Measurements from ENCODE around the gene AEN. TPM values are rescaled to one million over a fixed set of nuclear protein-coding genes. Genes with fewer than 3 reads are reported as not detected.

AEN gene
- total RNA-seq, 1 donor from 2014 or later, result 18.1 TPM

DNA sequence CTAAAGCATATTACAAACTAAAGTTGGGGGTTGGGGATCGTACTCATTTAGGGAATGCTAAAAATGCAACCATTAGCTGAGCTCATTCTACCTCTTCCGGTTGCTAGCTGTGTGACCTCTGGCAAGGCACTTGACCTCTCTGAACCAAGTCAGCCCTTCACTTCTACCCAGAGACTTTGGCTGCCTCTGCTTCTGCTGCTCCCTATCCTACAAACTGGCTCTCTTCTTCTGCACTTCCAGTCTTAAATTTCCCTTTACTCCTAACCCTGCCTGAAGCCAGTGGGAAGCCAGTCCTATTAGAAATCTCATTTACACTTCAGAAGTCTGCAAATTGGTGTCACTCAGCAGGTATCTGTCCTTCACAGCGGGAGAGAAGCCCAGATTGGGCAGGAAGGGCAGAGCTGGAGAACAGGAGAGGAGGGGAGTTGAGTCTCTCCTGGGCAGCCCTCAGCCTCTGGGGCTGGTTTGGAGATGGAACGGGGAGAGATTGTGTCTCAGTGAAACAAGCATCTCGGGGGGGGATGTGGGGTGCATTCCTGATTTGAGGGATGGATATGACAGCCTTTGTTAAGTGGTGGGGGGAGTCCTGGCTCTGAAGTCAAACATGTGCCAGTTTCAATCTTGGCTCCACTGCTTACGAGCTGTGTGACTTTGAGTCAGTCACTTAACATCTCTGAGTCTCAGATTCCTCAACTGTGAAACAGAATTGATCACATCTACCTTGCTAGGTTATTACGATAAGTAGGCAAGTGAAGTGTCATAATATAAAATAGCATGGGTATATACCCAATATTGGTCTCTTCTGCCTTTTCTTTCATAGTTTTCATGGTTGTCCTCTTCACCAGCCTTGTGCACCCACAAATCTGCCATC, 7.8 kb upstream of the AEN start:
- no peak for DNase-seq (ENCODE audit: low spot score)

GRCh38 chr15:88615303-88616107, 5.6 kb upstream of the AEN start:
- no peak for DNase-seq (ENCODE audit: low spot score)

DNA sequence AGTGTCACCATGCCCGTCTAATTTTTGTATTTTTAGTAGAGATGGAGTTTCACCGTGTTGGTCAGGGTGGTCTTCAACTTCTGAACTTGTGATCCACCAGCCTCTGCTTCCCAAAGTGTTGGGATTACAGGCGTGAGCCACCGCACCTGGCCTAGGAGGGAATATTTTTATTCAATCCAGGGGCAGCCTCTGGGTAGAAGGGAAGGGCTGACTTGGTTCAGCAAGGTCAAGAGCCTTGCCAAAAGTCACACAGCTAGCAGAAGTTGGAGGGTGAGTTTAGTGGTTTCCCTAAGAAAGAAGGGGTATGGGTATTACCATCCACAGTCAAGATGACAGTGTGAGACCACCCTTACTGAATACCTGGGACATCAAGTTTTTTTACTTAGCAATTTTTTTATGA, 4.9 kb upstream of the AEN start:
- no peak for DNase-seq (ENCODE audit: low spot score)

- no peak for DNase-seq (ENCODE audit: low spot score)
Observed at GRCh38 chr15:88617031-88617722, 4.0 kb upstream of the AEN start.

GRCh38 chr15:88617790-88618189, 3.4 kb upstream of the AEN start:
- DNase-seq (ENCODE audit: low spot score), result no peak

- no peak for DNase-seq (ENCODE audit: low spot score)
Observed at GRCh38 chr15:88618686-88619085, 2.5 kb upstream of the AEN start.

DNA sequence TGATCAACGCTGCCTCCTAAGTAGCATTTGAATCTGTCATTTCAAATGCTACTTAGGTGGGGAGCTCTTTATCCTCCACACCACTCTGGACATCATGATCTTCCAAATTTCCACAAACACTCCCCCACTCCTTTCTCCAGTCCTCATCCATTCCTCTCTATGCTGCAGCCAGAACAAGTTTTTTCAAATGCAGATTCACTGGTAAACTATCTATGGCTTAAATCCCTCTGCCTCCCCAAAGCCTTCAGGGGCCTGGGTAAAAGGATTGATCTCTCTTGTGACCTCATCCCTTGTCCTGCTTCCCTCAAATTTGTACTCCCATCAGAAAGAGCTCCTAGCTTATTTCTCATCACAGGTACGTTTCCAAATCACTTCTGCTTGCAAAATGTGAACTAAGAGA, 1.3 kb upstream of the AEN start:
- DNase-seq (ENCODE audit: low spot score), result no peak

- DNase-seq (ENCODE audit: low spot score), result peak; percentile 32
Observed at GRCh38 chr15:88621789-88622604, 857 bp downstream of the AEN start.

DNA sequence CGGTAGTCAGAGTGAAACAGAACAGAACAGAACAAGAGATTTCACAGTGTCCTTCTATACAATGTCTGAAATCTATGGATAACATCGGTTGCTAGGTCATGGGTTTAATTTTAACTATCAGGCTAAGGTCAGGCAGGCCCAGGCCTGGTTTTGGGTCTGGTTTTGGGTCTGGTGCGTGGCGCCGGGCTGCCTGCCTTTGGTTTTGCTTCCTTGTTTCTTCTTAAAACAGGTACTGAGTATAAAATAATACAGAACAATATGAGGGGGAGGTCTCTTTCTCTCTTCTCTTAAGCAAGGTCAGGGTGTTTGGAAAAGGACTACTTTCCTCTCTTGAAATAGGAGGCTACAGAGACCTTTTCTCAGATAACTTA, 1.4 kb downstream of the AEN start:
- DNase-seq (ENCODE audit: low spot score), result no peak

GRCh38 chr15:88623061-88623460, 1.9 kb downstream of the AEN start:
- no peak for DNase-seq (ENCODE audit: low spot score)

DNA sequence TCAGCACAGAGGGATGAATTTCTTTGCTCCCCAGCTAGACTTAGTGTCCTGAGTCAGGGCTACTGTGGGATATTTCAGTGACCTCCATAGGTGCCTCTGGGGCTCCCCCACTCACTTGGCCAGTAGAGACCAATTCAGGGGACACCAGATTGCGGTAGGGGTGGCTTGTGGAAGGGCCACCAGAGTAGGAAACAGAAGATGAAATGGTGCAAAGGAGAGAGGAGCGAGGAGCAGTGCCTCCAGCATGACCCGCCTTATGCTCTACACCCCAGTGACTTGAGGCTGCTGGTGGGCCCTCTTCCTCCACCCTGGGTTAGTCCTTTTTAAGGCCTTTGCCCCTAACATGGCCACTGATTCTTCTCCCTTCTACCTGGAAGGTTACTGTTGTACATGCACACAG, 2.5 kb downstream of the AEN start:
- no peak for DNase-seq (ENCODE audit: low spot score)

DNA sequence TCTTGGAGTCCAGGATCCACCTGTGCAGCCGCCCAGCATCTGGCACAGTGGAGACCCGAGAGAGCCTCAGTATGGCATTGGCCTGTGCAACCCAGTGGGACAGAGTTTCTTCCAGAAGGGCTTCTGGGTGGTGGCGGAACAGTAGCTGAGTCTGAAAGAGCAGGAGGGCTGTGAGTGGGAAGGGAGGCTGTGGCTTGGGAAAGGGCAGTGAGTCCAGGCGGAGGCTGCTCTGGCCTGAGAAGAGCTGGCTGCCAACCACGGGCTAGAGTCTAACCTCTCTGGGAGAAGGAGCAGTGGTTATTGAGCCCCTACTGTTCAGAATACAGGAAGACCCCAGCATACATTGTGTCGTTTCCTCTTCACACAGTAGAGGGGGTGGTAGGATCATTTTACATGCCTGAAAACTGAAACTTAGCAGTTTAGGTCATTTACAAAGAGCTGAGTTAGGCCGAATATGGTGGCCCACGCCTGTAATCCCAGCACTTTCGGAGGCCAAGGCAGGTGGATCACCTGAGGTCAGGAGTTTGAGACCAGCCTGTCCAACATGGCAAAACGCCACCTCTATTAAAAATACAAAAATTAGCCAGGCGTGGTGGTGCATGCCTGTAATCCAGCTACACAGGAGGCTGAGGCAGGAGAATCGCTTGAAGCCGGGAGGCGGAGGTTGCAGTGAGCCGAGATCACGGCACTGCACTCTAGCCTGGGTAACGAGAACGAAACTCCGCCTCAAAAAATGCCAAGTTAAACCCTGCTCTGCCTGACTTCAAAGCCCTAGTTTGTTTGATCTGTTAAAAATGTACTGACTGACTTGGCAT, 3.2 kb downstream of the AEN start:
- peak; percentile 68 for DNase-seq (ENCODE audit: low spot score)

DNA sequence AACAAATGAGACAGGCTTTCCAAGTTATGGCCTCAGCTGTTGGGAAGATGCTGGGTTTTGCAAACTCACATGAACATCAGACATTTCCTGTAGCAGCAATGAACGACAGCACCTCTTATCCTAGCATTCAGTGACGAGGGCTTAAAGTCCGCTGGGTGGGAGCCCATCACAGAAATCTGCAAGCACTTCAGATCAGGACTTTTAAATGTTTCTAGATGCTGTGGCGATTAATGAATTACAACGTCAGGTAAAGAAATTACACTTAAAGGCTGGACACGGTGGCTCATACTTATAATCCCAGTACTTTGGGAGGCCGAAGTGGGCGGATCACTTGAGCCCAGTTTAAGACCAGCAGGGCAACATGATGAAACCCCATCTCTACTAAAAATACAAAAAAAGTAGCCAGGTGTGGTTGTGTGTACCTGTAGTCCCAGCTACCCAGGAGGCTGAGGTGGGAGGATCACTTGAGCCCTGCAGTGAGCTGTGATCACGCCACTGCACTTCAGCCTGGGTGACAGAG, 3.9 kb downstream of the AEN start:
- peak; percentile 85 for DNase-seq (ENCODE audit: low spot score)

DNA sequence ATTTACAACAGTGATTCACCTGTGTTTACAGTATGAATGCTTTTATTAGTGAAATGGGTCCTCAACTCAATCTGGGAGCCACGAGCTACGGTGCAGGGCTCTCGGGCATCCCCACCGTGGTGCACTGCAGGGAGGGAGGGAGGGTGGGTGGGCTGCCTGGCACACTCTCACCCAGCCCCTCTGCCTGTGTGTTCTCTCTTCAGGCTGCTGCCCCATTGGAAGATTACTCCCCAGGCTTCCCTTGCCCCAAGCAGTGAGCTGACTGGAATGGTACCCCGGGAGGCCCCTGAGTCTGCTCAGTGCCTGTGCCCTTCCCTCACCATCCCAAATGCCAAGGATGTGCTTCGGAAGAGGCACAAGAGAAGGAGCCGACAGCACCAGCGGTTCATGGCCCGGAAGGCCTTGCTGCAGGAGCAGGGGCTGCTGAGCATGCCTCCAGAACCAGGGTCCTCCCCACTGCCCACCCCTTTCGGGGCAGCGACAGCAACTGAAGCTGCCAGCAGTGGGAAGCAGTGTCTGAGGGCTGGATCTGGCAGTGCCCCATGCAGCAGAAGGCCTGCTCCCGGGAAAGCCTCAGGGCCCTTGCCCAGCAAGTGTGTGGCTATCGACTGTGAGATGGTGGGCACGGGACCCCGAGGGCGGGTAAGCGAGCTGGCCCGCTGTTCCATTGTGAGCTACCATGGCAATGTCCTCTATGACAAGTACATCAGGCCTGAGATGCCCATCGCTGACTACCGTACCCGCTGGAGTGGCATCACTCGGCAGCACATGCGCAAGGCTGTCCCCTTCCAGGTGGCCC, 5.0 kb downstream of the AEN start:
- DNase-seq (ENCODE audit: low spot score), result no peak

- no peak for DNase-seq (ENCODE audit: low spot score)
Observed at GRCh38 chr15:88627463-88627862, 6.3 kb downstream of the AEN start.

DNA sequence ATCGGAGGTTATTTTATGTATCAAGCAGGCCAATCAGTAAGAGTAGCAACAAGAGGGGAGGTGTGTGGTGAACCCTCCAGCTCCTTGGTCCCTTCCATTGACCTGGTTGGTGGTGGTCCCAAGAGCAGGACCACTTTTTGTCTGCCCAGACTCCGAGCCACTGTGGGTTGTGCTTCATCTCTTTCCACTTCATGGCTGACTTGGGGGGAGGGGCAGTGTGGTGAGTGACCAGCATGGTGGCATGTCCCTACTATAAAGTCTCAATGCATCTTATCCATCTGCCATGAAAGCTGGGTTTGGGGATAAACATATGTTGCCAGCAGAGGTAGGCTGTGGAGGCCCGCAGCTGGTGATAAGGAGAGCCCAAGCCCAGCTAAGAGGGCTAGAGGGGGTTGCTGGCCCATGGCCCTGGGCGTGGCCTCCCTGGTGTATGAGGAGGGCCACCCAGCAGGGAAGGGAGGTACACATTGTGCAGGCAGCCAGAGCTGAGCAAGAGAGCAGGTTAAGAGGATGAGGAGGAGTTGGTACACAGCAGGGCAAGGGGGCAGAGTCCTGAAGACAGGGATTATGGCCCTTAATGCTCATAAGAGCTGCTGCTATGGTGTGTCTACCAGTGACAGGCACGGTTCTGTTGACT, 7.0 kb downstream of the AEN start:
- no peak for DNase-seq (ENCODE audit: low spot score)

GRCh38 chr15:88629071-88629470, 7.9 kb downstream of the AEN start:
- no peak for DNase-seq (ENCODE audit: low spot score)

- no peak for DNase-seq (ENCODE audit: low spot score)
Observed at GRCh38 chr15:88630141-88630721, 9.1 kb downstream of the AEN start.
